ENCODE measurements around the gene ZBTB20.

The ZBTB20 gene

GRCh38 chr3:115085197-115085865 is 61.8 kb downstream of the ZBTB20 start:
- TF ChIP-seq, protein P1, sequence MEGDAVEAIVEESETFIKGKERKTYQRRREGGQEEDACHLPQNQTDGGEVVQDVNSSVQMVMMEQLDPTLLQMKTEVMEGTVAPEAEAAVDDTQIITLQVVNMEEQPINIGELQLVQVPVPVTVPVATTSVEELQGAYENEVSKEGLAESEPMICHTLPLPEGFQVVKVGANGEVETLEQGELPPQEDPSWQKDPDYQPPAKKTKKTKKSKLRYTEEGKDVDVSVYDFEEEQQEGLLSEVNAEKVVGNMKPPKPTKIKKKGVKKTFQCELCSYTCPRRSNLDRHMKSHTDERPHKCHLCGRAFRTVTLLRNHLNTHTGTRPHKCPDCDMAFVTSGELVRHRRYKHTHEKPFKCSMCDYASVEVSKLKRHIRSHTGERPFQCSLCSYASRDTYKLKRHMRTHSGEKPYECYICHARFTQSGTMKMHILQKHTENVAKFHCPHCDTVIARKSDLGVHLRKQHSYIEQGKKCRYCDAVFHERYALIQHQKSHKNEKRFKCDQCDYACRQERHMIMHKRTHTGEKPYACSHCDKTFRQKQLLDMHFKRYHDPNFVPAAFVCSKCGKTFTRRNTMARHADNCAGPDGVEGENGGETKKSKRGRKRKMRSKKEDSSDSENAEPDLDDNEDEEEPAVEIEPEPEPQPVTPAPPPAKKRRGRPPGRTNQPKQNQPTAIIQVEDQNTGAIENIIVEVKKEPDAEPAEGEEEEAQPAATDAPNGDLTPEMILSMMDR (IDR thresholded peaks at IDR 0.05; ENCODE audit: extremely low read depth, missing control alignments) = no peak
- no peak for DNase-seq (ENCODE audit: low spot score)

DNA sequence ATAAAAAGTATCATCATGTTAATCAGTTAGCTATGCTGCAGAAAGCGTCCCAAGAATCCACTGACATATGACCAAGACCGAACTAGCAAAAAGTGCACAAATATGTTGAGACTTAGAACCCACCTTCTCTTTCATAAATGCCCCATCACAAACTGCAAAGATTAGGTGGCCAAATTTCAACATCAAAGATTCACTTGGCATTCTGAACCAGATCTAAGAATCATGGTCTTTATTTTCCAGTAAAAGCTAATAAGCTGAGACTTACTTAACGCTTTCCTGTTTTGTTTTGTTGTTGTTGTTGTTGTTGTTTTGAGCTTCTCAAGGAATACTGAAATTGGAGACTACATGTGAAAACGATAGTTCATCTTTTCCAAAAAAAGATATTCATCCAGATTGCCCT is 62.4 kb downstream of the ZBTB20 start:
- DNase-seq (ENCODE audit: low spot score) = no peak
- TF ChIP-seq, protein P1 (IDR thresholded peaks at IDR 0.05; ENCODE audit: extremely low read depth, missing control alignments) = no peak

DNA sequence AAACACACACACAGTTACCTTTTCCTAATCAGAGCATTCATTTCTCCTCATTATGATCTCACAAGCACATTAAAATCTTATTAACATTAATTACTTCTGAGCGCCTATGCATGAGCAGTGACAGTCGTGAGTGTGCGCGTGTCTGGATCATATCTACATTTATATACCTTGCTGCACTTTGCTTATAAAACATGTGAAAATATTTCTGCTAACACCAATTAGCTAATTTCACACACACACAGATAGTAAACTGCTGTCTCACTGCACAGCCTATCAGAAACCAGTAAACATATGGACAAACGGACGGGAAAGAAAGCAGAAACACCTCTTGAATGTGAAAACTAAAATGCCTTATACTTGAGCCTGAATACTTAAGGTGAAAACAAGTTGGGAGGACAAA is 64.8 kb downstream of the ZBTB20 start:
- TF ChIP-seq, protein P1 (IDR thresholded peaks at IDR 0.05; ENCODE audit: extremely low read depth, missing control alignments) = no peak
- no peak for DNase-seq (ENCODE audit: low spot score)

DNA sequence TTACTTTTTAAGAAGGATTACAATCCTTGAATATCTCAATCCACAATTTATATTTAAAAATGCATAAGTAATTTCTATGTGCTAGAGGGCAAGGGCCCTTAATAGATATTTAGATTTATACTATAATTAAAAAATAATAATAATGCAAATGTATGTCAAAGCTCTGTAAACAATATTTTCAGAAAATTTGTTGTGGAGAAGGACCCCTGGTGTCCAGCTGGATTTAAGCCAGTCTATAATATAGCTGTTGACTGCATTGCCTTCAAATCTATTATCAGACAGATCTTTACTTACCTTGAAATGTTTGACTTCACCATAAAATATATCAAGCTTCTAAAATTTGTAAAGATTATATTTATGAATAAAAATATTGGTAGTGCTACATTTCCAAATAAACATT is 65.6 kb downstream of the ZBTB20 start:
- no peak for DNase-seq (ENCODE audit: low spot score)
- TF ChIP-seq, protein P1 (IDR thresholded peaks at IDR 0.05; ENCODE audit: extremely low read depth, missing control alignments) = no peak

- no peak for DNase-seq (ENCODE audit: low spot score)
- TF ChIP-seq, protein P1 (IDR thresholded peaks at IDR 0.05; ENCODE audit: extremely low read depth, missing control alignments) = no peak
Measured at GRCh38 chr3:115077501-115078250, 69.4 kb downstream of the ZBTB20 start.

DNA sequence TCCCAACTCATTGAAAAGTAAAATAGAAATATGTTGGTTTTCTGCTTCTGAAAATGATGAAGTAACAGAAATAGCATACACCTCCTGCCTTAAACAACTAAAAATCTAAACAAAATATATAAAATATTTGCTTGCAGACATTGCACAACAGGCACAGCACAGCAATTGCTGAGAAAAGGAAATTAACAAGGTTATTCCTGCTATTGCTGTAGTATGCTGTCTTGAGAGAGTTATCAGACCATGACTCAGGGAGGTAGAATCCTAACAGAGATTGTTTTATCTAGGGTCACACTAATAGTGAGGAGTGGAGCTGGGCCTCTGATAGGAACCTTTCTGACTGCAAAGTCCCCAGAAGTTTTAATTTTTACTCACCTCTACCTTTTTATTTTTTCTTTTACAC is 72.6 kb downstream of the ZBTB20 start:
- no peak for DNase-seq (ENCODE audit: low spot score)
- TF ChIP-seq, protein P1 (IDR thresholded peaks at IDR 0.05; ENCODE audit: extremely low read depth, missing control alignments) = no peak

DNA sequence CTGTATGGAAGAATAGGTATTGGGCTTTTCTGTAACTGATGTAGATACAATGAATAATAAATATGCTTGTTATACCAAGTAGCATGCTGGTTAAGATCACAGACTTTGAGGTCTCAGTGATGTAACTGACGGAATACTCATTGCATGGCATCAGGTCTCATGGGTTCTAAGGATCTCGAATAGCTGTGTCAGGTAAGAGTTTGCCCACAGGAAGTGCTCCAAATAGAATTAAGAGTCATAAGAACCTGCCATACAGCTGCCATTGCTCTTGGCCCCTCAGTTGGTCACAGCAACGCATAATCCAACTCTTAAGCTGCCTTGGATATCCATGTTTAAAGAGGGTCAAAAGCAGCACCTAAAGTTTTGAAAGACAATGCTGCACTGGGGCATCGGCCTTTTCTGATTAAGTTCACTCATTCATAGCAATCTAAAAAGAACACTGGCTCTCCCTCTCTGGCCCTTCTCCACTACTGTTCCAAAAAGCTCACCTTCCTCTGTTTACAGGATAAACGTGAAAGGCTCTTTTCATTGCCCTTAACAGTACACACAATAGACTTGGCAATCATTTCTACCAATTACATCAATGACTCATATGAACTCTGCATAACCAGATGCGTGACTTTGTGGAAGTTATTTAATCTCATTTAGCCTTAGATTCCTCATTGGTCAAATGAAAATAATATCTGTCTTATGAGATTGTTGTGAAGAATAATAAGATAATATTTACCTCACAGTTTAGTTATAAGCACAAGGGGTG is 74.6 kb downstream of the ZBTB20 start:
- TF ChIP-seq, protein P1 (IDR thresholded peaks at IDR 0.05; ENCODE audit: extremely low read depth, missing control alignments) = no peak
- no peak for DNase-seq (ENCODE audit: low spot score)

Data from GM20000 (cell line).